HG03103 (cell line): Measurements from ENCODE around the gene UBE2U.

Experiments used
- ATAC-seq: cut with Tn5 transposase; IDR thresholded peaks from one replicate; pipeline ENCODE4 v1.9.1; 2021; ENCODE audit warnings: low read depth; ENCODE audit not compliant: unreplicated experiment

Gene UBE2U, protein sequence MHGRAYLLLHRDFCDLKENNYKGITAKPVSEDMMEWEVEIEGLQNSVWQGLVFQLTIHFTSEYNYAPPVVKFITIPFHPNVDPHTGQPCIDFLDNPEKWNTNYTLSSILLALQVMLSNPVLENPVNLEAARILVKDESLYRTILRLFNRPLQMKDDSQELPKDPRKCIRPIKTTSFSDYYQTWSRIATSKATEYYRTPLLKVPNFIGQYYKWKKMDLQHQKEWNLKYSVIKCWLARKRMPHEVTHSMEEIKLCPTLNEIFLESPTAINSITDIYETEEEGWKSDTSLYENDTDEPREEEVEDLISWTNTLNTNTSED

DNA sequence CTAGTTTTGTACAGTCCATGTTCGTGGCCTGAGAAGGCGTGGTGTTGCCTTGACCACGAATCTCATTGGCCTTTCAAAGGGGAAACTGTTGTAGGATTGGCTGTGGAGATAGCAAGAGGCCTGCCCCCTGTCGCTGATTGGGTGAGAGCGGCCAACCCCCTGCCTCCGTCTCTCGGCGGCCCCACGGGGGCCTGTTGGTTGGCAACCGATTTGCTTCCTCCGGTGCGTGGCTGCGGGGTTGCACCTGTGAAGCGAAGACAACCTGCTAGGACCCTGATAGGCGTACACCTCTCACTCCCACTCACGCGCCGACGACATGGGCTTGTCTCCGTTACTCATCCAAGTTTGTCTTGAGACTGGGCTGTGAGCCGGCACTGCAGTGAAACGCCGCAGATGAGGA, at the start of gene UBE2U:
UBE2U (plus strand) TSS at position 204 of the 400 bp plus-strand sequence. CDS start 428 bp downstream, outside the sequence.
- no peak for ATAC-seq

DNA sequence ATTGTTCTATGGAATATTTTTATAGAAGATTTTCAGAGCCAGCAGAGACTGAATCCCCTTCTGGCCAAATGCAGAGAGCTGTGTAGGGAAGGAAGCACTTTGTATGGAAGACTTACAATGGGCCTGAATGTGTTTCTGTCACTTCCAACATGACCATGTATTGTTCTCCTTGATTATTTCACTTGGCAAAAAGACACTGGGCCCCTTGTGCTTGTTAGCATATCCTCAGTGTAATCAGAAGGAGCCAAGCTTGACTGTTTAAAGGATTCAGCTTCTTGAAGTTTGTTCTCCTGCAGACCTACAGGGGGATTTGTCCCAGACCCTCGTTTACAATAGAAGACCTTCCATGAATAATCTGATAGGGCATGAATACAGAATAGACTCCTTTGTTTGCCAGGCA, 48.1 kb upstream of the UBE2U start:
- no peak for ATAC-seq

DNA sequence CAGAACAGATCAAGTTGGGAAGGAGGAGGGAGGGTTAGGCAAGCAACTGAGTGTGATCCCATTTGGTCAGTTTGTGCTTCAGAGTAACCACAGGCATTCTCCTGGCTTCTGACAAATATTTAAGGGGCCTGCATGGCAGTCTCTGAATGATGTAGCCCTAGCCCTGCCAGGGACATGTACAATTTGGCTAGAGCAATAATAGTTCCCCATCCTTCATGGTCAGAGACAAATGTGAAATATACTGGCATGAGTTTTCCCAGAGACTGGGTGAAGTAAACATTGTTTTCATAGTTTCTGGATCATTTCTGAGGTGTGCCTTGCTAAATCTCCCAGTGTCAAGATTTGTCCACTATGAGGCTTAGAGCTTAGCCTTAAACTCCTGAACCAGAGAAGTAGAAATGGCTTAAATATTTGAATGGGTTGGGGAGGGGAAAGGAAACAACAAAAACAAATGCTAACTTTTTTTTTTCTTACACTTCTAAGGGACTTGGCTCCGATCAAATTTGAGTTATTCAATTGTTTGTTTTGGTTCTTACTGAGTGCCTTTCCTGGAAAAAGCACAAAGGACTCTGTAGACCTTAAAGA, 42.0 kb upstream of the UBE2U start:
- ATAC-seq: no peak

DNA sequence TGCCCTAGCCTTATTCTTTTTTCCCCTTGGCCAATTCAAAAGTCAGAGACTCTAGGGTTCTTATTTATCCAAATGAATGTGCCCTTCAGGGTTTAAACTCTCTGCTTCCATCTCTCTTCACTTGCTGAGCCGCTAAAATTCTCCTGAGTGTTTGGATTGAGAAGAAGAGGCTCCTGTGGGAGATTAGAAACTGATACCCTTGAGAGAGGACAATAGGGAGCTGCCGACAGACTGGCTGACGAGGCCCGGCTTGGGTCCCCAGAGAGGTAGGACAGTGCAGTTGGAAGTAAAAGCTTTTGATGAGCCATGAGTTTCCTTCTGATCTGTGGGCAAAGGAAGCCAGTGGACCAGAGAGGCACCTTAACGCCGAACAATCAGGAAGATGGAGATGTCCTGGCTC, 41.3 kb upstream of the UBE2U start:
- no peak for ATAC-seq

- no peak for ATAC-seq
These were observed 40.6 kb upstream of the UBE2U start for GRCh38 chr1:64162804-64163203.

GRCh38 chr1:64163431-64163830, 40.0 kb upstream of the UBE2U start:
- ATAC-seq: no peak

GRCh38 chr1:64163970-64164369, 39.5 kb upstream of the UBE2U start:
- ATAC-seq: no peak

- ATAC-seq: no peak
These were observed 36.8 kb upstream of the UBE2U start for GRCh38 chr1:64166629-64167028.

DNA sequence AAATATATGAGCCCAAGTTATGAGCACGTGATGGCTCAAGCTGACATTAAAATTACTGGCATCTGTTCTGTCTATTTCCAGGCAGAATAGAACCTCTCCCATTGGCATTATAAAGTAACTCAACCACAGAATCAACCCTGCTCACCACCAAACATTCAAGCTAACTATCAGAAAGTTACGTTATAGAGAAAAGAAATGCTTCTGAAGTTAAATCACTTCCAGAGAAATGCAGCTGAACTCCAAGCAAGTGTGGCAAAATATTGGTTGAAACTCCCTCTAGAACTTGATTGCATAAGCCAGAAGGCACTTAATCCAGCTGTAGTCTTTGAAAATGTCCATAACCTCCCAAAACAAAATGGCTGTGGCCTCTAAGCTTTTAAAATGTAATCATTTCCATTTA, 36.2 kb upstream of the UBE2U start:
- ATAC-seq: no peak

DNA sequence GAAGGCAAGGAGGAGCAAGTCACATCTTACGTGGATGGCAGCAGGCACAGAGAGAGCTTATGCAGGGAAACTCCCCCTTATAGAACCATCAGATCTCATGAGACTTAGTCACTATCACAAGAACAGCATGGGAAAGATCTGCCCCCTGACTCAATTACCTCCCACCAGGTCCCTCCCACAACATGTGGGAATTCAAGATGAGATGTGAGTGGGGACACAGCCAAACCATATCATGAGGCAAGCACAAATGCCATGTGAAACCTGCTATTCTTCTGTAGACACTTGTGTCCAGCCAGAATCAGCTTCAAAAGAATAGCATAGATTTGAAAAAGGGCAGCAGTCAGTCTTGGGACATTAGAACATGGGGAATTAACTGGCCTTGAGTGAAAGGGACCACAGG, 32.2 kb upstream of the UBE2U start:
- ATAC-seq: no peak

GRCh38 chr1:64171797-64172281, 31.6 kb upstream of the UBE2U start:
- no peak for ATAC-seq

DNA sequence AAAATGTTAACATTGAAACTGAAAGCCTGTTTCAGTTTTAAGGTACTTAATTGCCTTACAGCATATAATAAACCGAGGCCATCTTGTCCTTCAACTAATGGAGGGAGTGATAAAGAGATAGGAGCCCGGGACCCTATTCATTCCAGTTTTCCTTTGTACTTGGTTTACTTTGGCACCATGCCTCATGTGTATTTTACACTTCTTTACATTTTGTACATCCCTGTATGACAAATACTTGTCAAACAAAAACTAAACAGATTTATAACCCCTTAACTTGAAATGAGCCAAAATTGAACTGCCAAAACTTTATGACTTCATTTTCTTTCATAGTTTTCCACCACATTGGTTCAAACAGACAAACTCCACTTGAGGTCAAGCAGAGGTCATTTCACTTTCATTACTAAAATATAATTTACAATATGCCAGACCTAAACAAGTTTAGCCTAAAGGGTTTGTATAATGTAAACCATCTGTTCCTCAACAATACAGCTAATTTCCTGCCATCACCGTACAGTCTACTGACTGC, 30.9 kb upstream of the UBE2U start:
- ATAC-seq: no peak

DNA sequence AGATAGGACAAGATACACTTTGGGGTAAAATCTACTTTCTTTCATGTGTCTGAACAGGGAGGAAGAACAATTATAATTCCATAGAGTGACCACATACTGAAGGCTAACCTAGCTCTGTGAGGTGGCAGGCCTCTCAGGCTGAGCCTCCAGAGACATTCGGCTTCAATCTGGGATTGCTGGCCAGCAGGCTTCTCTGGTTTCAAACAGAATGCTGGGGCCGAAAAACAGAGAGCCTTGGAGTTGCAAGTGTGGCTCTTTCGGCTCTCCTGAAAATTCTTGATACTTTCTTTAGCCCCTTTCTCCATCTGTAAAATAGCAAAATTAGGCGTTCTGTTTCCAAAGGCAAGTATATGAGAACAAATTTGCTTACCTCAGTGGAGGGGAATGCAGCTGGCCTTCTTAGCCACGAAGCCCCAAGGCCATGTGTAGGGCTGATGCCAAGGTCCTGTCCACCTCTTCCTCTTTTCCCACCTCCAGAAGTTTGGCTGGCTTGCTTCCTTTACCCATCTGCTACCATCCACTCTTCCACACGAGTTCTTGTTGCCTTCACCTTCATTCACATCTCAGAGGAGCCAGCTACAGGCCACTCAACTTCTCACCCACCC, 30.0 kb upstream of the UBE2U start:
- ATAC-seq: no peak

DNA sequence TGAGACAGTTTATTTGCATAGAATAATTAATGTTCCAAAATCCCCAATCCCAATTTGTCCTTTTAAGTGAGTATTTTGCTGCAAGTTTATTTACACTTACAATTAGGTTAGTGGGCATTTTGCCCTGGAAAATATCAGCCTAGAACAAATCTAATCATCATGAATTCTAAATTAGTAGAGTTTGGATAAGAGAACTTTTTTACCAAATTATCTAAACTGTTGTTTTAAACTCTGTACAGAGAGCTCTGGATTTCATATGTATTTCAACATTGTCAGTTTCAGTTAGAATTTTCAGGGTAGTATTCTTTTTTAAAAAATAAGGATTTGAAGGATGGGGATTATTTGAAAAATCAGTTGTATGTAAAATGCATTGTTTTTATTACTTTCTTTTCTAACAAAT, 27.8 kb upstream of the UBE2U start:
- ATAC-seq: no peak

GRCh38 chr1:64176659-64177058, 26.8 kb upstream of the UBE2U start:
- ATAC-seq: no peak

DNA sequence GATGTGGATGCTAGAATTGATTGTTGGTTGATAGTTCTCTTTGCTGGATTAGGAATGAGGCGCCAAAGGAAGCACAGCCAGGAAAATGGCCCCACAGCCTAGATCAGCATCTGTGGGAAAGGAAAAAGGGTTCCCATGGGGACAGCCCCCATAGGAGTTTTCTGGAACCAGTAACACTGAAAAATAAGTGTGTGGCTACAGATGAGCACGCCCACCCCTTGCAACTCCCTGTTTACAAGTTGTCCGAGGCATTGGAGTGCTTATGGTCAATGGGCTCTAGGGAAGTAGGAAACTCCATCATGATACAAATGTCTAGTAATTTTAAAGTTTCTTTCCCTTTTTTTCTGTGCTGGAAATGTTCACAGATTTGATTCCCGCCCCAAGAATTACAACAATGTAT, 23.8 kb upstream of the UBE2U start:
- no peak for ATAC-seq

- ATAC-seq: no peak
These were observed 21.2 kb upstream of the UBE2U start for GRCh38 chr1:64182207-64182606.

DNA sequence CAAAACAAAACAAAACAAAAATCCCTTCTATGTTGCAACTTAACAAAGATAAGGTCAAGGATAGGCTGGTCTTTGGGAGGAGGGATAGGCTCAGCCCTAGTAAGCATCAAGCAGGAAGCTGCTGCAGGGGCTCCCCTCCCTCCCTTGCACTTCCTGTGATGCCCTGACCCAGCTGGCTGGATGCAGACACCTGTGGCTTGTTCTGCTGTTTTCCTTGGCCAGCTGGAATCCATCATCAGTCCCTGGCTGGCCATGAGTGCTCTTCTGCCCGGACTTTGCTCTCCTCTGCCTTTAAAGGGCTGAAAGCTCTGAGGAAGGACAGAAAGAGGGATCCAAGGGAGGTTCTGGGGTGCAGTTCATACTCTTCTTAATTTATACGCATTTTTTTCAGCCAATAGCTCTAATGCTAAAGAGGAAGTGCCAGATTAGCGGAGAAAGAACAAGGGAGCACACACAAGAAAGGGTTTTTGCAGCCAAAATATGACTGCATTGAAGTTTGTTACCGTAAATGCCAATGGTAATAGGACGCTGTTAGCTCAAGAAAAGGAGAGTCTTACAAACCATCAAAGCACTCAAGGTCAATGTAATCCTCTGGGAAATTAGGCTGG, 19.9 kb upstream of the UBE2U start:
- no peak for ATAC-seq

DNA sequence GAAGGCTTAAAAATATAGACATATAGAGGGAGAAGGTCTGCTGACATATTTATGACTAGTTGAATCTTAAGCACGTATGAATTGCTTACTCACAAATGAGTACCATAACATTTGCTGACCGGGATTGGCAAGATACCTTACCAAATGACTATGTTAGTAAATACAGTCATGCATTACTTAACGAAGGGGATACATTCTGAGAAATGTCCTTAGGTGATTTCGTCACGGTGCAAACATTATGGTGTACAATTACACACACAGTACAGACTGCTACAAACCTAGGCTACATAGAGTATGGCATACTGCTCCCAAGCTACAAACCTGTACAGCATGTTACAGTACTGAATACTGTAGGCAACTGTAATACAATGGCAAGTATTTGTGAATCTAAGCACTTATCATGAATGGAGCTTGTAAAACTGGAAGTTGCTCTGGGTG, 19.4 kb upstream of the UBE2U start:
- no peak for ATAC-seq

DNA sequence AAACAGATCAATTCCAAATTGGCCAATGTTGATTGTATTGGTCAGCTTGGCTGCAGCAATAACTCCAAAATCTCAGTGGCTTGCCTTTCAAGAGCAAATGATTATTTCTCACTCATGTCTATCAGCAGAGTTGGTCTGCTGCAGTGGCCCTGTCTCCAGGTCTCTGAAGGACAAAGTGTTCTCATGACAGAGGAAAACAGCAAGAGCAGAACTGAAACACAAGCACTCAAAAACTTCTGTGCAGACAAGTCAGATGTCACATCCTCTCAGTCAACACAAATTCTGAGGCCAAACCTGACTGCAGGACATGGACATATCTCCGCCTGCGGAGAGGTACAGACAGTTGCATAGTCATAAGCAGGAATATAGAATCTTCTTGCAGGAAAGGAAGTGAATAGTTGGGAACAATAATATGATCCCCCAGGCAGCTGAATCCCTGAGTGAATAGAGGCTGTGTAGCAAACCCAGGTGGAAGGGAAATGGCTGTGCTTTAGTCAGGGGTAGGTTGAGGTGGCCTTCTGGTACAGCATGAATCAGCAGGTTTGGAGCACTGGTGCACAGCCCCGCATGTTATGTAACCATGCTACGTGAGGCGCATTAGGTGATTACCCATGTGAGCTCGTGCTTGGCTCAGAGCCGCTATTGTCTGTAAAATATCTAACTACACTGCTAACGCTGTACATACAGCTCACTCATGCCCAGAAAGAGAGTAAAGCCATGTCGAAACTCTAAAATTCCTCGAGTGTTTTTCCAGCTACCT, 17.1 kb upstream of the UBE2U start:
- ATAC-seq: no peak

DNA sequence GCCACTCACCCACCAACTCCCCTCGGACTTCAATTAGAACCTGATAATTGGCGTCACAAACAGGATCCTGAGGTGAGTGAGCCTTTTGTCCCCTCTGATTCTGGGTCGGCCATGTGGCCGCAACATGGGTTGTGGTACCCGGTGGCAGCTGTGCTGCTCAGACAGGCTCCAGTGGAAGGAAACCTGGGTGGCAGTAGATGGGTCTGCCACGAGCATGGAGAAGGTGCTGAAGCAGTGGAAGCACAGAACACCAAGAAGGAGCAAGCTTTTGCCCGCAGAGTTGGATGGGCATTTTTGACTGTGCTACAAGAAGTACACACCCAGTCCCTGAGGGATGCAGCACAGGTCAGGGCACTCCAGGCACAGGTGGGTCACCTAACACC, 16.5 kb upstream of the UBE2U start:
- ATAC-seq: no peak
